Measurements from ENCODE around the gene IL17REL.

Gene IL17REL

DNA sequence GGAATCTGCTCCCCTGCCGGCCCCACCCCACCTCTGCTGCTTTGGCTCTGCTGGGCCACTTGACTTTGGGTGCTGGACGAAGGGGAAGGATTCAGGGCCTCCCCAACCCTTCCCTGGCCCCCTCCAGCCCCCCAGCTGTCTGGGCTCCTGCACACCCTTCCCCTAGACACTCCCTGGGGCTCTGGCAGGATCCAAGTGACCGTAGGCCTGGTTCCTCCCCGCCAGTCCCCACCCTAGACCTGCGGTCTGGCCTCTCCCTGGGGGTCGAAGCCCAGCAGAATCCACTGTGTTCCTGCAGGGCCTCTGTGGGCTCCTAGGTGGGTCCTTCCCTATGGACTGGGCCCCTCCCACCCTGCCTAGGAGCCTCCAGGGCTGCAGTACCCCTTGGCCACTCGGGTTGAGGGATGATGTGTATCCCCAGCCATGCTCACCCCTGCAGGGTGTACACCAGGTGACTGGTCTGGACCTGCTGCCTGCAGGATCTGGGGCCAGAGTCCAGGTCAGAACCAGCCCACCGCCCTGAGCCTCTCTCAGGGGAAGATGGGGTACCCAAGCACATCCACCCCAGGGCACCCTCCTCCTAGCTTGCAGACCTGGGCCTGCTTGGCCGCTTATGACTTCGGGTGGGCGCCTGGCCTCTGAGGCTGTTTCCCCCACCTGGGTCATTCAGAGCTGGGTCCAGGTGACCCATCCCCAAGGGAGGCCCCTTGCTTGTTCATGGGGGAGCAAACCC, 46.4 kb downstream of the IL17REL start:
- no peak for DNase-seq

DNA sequence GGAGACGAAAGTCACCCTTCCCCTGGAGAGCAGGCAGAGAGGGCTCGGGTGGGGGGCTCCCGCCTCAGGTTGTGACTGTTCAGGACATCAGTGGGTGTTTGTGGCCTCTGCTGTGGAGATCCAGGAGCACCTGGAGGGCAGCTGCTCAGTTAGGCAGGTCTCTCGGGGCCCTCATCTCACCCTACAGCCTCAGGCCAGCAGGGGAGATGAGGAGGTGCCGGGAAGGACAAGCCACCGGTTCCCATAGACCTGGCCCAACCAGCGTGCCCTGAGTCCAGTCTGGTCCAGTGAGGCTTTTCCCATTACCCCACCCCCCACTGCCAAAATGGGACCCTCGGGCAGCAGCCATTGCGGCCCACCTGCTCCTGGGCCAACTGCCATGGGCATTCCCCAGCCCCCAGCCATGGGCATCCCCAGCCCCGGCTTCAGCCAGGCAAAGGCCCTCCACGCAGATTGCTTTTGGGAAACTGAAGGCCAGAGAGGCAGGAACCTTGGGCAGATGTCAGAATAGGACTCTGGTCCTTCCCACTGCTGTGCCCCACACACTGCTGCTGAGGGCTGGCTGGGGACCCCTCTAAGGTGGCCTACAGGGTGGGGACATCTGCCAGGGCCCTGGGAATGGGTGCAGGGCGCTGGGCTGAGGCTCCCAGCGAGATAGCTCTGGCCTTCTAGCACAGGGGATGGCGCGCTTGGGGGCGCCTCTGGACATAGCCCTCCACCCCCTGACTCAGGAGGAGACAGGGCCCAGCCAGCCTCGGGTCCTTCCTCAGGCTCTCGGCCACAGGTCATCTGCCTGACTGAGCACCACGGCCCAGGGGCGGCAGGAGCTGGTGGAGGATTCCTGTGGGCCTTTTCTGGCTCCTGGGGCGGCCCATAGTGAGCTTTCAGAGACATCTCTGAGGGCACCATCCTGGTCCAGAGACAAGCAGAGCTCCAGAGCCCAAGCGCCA, 47.2 kb downstream of the IL17REL start:
- no peak for DNase-seq

DNA sequence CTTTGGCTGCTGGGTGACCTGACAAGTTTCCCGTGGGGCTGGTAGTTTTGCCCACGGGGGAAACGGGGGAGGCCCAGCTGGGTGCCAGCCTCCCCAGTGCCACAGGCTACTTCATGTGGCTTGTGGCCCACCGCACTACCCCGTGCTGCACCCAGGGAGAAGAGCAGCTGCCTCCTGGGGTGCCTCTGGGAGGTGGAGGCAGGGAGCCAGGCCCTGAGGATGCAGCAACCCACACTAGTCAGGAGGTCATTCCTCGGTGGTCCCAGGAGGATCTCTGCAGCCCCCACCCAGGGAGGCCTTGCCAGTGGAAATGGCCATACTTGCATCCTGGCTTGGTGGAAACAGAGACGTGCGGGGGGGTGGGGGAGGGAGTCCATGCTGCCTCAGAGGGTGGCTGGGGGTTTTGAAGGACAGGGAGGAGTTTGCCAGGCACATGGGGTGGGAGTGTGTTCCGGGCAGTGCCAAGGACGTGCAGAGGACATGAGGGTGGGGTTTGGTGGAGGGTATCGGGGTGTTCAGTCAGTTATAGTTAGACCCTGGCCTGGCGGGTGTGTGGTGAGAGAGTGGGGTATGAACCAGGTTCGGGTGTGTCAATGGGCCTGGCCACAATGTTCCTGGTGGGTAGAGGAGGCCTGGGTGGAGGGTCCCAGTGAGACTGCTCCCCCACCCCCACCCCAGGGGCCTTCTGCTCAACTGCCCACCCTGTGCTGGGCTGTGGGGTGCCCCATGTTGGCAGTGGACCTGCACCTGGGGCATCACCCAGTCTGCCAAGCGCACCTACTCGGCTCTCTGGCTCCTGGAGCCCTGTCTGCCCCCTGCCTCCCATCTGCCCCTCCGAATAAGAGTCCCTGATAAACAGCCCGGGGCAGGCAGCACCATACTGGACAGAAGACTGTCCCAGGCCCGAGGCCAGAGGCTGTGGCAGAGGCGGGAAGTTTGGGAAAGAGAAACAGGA, 48.2 kb downstream of the IL17REL start:
- no peak for DNase-seq

DNA sequence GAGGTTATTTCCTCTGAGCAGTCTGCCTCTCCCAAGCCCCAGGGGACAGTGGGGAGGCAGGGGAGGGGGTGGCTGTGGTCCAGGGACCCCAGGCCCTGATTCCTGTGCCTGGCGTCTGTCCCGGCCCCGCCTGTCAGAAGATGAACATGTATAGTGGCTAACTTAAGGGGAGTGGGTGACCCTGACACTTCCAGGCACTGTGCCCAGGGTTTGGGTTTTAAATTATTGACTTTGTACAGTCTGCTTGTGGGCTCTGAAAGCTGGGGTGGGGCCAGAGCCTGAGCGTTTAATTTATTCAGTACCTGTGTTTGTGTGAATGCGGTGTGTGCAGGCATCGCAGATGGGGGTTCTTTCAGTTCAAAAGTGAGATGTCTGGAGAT, 48.9 kb downstream of the IL17REL start:
- no peak for DNase-seq

DNA sequence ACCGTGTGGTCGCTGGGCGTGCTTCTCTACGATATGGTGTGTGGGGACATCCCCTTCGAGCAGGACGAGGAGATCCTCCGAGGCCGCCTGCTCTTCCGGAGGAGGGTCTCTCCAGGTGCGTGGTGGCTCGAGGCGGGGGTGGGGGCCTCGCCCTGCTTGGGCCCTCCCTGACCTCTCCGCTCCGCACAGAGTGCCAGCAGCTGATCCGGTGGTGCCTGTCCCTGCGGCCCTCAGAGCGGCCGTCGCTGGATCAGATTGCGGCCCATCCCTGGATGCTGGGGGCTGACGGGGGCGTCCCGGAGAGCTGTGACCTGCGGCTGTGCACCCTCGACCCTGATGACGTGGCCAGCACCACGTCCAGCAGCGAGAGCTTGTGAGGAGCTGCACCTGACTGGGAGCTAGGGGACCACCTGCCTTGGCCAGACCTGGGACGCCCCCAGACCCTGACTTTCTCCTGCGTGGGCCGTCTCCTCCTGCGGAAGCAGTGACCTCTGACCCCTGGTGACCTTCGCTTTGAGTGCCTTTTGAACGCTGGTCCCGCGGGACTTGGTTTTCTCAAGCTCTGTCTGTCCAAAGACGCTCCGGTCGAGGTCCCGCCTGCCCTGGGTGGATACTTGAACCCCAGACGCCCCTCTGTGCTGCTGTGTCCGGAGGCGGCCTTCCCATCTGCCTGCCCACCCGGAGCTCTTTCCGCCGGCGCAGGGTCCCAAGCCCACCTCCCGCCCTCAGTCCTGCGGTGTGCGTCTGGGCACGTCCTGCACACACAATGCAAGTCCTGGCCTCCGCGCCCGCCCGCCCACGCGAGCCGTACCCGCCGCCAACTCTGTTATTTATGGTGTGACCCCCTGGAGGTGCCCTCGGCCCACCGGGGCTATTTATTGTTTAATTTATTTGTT, 49.6 kb downstream of the IL17REL start:
- DNase-seq = no peak

DNA sequence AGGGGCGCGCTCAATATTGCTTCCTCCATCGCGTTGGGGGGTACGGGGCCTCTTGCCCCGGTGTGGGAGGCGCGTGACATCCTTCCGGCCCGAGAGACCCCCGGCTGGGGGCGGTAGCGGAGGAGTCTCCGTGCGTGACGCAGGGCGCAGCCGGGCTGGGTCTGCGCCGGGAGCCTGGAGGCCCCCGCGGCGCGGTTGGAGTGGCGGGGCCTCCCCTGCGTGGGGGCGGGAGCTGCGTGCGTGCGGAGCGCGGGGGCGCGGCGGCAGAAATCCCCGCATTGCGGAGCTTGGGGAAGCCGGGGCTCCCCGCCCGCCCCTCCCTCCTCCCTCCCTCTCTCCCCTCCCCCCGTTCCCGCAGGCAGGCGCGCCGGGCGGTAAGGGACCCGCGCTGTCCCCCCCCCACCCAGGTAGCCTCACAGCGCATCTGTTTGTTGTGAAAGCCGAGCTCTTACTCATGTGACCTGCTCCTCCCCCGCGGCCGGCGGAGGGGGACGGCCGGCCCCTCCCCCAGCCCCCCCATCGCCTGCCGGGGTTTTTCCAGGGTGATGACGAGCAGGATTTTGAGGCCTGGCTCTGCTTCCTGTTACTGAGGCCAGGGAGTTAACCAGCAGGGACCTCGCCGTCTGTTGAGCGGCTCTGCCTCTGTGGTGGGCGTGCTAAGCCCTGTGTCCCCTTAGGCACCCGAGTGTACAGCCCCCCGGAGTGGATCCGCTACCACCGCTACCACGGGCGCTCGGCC, 50.4 kb downstream of the IL17REL start:
- DNase-seq = peak; percentile 68

DNA sequence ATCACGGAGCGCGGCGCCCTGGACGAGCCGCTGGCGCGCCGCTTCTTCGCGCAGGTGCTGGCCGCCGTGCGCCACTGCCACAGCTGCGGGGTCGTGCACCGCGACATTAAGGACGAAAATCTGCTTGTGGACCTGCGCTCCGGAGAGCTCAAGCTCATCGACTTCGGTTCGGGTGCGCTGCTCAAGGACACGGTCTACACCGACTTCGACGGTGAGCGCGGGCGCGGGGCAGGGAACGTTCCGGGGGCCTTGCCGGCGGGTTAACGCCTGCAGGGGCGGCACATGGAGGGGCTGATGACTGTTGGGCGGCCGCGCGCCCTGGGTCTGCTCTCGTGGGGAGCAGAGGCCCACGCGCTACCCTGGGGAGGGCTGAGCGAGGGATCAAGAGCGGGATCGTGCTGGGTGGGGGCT, 51.0 kb downstream of the IL17REL start:
- no peak for DNase-seq

DNA sequence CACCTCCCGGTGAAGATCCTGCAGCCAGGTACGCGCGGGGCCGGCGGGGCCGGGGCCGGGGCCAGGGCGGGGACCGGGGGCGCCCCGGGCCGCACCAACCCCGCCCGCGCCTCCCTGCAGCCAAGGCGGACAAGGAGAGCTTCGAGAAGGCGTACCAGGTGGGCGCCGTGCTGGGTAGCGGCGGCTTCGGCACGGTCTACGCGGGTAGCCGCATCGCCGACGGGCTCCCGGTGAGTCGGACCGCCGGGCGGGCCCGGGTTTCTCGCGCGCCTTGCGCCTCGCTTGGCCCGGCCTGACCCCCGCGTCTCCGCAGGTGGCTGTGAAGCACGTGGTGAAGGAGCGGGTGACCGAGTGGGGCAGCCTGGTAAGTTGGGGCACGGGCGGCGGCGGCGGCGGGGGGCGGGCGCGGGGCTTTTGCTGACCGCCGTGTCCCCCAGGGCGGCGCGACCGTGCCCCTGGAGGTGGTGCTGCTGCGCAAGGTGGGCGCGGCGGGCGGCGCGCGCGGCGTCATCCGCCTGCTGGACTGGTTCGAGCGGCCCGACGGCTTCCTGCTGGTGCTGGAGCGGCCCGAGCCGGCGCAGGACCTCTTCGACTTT, 51.5 kb downstream of the IL17REL start:
- no peak for DNase-seq

DNA sequence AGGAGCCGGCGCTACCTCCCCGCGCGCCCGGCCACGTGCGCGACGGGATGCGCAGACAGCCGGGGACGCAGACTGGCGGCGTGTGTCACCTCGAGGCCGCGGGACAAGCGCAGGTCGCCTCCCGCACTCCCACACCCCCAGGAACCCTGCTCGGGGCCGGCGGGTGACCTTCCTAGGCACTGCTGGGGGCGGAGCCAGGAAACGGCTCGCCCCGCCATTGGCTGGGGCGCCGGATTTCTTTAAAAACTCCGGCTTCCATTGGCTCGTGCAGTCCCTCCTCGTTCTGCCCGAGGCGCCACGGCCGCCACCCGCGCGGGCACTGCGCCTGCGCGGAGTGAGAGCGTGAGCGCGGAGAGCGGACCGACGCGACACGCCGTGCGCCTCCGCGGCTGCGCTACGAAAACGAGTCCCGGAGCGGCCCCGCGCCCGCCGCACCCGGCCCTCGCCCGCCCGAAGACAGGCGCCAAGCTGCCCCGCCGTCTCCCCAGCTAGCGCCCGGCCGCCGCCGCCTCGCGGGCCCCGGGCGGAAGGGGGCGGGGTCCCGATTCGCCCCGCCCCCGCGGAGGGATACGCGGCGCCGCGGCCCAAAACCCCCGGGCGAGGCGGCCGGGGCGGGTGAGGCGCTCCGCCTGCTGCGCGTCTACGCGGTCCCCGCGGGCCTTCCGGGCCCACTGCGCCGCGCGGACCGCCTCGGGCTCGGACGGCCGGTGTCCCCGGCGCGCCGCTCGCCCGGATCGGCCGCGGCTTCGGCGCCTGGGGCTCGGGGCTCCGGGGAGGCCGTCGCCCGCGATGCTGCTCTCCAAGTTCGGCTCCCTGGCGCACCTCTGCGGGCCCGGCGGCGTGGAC, 52.2 kb downstream of the IL17REL start, which contains the start of gene PIM3:
Gene PIM3 (plus strand): TSS at position 614 of the 846 bp plus-strand sequence. CDS start 176 bp downstream, at position 790.
- DNase-seq = peak; percentile 89

DNA sequence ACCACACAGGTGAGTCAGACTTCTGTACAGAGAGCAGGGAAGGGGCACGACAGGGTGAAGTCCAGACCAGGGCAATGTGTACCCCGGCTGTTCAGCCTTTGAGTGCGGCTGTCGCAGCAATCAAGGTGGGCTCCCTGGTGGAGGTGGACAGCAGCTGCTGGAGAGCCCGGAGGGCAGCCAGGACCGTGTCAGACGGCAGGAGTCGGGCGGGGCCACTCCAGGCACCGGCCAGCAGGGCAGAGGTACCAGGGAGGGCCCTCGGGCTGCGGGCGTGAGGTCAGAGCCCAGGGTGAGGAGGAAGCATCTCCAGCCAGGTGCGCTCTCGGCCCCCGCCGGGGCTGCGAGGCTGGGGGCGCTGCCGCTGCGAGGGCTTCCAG, 52.8 kb downstream of the IL17REL start:
- no peak for DNase-seq

DNA sequence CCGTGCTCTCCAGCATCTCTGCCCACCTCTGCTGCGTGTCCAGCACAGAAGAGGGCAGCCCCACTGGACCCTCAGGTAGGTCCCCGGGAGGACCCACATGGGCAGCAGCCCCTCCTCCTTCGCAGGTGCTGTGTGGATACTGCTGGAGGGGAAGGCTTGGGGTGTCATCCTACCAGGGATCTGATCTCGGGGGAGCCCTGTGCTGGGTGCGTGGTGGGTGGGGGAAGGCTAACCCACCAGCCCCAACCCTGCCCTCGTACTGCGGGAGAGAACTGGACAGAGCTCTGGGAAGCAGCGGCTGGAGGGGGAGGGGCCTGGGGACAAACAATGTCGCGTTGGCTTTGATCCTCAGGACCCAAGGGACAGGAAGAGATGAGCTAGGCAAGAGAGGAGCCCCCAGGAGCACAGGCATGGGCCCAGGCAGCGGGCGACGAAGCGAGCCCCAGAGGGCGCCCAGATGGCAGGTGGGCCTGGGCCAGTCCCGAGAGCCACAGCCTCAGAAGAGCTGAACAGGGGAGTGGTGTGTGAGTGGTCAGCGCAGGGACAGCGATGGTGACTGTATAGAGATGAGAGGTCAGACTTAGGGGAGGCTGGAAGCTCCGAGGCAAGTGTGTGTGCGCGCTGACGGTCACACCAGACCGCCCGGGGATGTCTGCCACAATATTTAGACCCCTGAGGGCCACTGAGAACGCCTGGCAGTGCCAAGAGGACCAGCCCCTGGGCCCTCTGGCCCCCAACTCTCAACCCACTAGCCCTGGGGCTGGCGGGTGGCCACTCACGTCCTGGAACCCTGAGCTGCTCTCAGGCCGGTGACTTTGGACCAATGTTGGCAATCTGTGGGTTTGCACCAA, 53.4 kb downstream of the IL17REL start:
- no peak for DNase-seq

DNA sequence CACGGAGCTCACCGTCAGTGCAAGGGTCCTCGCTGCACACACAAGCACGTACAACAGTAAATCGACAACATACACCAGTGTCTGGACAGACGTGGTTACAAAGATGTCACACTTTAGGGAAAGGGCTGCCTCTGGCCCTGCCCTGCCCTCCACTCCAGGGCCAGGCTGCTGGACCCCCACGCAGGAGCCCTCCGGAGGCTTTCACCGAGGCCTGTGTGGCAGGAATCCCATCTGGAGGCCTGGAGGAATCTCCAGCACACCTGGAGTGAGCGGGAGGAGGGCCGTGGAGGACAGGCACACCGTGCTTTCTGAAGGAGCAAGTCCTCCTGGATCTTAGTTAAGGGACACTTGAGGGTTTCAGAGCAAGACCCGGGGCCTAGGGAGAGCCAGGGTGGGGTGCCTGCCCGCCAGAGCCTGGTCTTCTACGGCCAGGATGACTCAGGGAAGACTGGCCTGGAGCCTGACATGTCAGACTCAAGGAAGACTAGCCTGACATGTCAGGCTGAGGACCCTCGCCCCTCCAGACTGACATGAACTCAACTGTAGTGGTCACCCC, 54.1 kb downstream of the IL17REL start:
- no peak for DNase-seq

DNA sequence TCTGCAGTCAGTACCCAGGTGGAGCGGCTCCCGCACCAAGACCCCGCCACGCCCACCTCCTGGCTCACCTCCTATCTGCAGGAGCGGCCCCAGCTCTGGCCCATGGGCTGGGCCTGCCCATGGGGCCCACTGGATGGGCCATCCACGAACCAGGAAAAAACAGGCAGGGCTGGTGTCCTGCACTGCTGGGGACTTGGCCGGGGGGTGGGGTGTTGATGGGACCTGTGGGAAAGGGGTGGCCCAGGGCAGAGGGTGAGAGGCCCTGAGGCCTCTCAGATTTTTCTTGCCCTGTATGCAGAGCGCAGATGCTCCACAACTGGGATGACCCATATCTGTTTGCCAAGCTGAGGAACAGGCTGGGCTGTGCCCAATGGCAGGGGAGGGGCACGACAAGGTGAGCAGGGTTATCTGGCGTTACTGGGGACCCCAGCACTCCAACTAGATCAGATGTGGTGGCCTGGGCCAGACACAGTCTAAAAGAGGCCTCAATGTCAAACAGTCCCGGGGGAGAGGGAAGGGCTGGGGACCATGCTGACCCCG, 54.7 kb downstream of the IL17REL start:
- no peak for DNase-seq

DNA sequence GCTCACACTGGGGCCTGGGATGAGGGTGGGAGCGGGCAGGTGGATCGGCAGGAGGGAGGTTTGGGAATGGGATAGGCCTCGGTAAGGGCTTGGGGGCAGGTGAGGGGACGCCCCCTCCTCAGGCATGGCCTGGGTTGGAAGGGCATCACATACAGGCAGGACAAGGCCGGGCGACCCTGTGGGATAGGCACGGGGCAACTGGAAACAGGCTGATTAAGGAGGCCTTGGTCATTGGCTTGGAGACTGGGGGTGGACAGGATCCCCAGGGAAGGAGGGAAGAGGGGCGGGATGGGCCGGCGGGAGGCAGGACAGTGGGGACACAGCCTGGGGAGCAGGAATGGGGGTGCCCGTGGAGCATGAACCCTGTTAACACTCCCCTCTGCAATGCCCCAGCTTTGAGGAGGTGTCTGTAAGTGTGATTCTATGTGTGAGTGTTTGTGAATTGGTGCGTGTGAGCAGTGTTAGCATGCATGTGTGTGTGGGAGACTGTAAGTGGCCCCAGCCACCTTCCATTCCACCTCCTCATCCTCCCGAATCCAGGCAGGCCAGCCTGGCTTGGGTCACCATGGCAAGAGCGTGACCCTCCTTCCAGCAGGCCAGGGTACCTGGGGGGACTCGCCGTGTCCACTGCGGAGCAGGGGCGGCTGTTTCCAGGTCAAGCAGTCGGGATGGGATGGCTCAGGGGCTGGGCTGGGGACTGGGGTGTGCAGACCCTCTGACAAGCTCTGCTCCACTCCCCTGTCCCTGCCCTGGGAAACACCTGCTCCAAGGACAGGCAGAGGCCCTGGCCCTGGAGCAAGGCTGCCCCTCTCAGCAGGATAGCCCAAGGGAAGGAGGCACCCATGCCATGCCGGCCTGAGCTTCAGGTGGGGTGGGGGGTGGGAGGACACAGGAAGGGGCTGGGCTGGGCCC, 55.4 kb downstream of the IL17REL start:
- DNase-seq = no peak

DNA sequence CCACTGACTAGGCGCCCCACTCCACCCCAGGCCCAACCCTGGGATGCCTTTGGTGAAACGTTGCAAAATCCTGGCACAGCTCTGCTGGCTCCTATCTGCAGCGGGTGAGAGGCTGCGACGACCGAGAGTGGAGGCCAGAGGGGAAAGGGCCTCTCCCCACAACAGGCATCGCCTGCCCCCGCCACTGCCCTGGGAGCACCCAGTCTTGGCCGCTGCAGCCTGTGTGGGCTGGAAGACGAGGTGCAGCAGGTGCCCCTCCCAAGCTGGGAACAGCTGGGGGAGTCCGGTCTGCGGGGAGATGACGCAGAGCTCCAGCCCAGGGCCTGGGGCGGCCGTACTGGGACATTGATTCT, 56.2 kb downstream of the IL17REL start:
- DNase-seq = no peak

DNA sequence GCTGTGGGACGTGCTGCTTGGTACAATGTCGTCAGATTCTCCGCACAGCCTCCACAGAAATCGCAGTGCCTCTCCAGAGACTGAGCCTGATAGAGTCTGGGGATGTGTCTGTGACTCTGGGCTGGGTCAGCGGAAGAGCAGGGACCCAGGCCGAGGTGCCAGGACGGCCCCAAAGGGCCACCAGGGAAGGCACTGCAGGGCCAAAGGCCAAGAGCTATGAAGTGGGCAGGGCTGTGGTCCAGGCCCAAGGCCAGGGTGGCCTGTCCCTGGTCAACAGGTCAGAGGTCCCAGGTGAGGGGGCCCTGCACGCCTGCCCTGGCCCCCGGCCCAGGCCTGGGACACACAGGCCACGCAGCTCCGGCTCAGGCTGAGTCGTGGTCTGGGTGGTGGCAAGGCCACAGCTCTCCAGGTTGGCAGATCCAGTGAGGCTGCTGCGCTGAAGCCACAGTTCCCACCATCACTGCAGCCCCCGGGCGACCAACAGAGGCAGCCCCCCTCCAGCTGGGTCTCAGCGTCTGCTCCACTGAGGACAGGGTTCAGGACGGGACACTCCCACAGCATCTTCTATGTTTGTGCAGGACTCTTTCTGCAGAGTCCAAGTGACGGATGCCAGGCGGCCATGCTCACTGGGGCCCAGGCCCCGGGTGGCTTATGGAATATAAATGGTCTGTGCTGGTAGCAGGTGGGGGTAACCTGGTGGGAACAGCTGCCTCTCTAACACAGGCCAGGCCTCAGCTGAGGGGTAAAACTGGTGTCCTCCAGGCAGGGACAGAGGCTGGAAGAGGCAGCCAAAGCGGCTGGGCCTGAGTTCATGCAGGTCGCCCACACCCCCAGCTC, 56.8 kb downstream of the IL17REL start:
- no peak for DNase-seq
